ENCODE measurements around the gene TRIP12. TPM values are rescaled to one million over a fixed set of nuclear protein-coding genes. Genes with fewer than 3 reads are reported as not detected.
A peak's percentile ranks its signal among the peaks of the same experiment; 100 is the strongest.

TRIP12 gene
- total and polyA plus RNA-seq, 7 donors = 27.5 to 297 (median 224) TPM

- DNase-seq (no peak), ATAC-seq (no peak)
- WGBS, 3 donors = 78 to 82% (median 79%) methylated on average over 3 of the region's 3 CpGs
- H3K4me1 ChIP-seq = no peaks in the 10 kb centered on the region
- no peak overlapping the region for H3K27ac ChIP-seq
- intact Hi-C loops (cut with DNase I) = no loop called here
- no peak overlapping the region for H3K4me3 ChIP-seq
- no peaks in the 10 kb centered on the region for H3K27me3 ChIP-seq (ENCODE audit: insufficient read depth in 3 of 3, low read length in 2 of 3)
- peaks cover 7 to 100% of the 10 kb centered on the region in 2 donors for H3K36me3 ChIP-seq (ENCODE audit: insufficient read depth in 1 of 2, low read depth in 1 of 2)
- TF ChIP-seq, protein P1, sequence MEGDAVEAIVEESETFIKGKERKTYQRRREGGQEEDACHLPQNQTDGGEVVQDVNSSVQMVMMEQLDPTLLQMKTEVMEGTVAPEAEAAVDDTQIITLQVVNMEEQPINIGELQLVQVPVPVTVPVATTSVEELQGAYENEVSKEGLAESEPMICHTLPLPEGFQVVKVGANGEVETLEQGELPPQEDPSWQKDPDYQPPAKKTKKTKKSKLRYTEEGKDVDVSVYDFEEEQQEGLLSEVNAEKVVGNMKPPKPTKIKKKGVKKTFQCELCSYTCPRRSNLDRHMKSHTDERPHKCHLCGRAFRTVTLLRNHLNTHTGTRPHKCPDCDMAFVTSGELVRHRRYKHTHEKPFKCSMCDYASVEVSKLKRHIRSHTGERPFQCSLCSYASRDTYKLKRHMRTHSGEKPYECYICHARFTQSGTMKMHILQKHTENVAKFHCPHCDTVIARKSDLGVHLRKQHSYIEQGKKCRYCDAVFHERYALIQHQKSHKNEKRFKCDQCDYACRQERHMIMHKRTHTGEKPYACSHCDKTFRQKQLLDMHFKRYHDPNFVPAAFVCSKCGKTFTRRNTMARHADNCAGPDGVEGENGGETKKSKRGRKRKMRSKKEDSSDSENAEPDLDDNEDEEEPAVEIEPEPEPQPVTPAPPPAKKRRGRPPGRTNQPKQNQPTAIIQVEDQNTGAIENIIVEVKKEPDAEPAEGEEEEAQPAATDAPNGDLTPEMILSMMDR (IDR thresholded peaks at IDR 0.05) = no peak
- H3K9me3 ChIP-seq = no peaks in the 10 kb centered on the region
Observed at GRCh38 chr2:229810786-229811185, 111.0 kb downstream of the TRIP12 start.

GRCh38 chr2:229805559-229805958 is 116.2 kb downstream of the TRIP12 start:
- Histone ChIP-seq H3K36me3 (ENCODE audit: insufficient read depth in 1 of 2, low read depth in 1 of 2) (peaks cover 11 to 95% of the 10 kb centered on the region in 2 donors), H3K9me3 (no peaks in the 10 kb centered on the region), H3K27me3 (ENCODE audit: insufficient read depth in 3 of 3, low read length in 2 of 3) (no peaks in the 10 kb centered on the region), H3K4me3 (no peak overlapping the region), H3K27ac (no peak overlapping the region), H3K4me1 (peaks cover 6% of the 10 kb centered on the region)
- no peak for DNase-seq
- intact Hi-C loops (cut with DNase I) = loop anchor here (10.0 kb wide), 2 partner anchors 799 to 809 kb away; no protein-coding TSS in a partner anchor
- 80 to 94% (median 88%) methylated on average over 6 of the region's 6 CpGs for WGBS, 3 donors
- TF ChIP-seq, protein P1 (IDR thresholded peaks at IDR 0.05) = no peak
- ATAC-seq = no peak

- no peak overlapping the region for H3K27ac ChIP-seq
- WGBS, 3 donors = 71 to 75% (median 73%) methylated on average over 5 of the region's 5 CpGs
- no peak for DNase-seq
- TF ChIP-seq, protein P1 (IDR thresholded peaks at IDR 0.05) = no peak
- ATAC-seq = no peak
- H3K36me3 ChIP-seq (ENCODE audit: insufficient read depth in 1 of 2, low read depth in 1 of 2) = peaks cover 11 to 95% of the 10 kb centered on the region in 2 donors
- H3K4me3 ChIP-seq = no peak overlapping the region
- no peaks in the 10 kb centered on the region for H3K9me3 ChIP-seq
- no peaks in the 10 kb centered on the region for H3K27me3 ChIP-seq (ENCODE audit: insufficient read depth in 3 of 3, low read length in 2 of 3)
- peaks cover 9% of the 10 kb centered on the region for H3K4me1 ChIP-seq
- intact Hi-C loops (cut with DNase I) = loop anchor here (5.0 to 10.0 kb wide), 3 partner anchors 120 to 812 kb away; partner anchors contain the start of genes FBXO36 (in 1 of the 2) and TRIP12 (in 1 of the 2)
Observed at GRCh38 chr2:229802785-229803184, 119.0 kb downstream of the TRIP12 start.

DNA sequence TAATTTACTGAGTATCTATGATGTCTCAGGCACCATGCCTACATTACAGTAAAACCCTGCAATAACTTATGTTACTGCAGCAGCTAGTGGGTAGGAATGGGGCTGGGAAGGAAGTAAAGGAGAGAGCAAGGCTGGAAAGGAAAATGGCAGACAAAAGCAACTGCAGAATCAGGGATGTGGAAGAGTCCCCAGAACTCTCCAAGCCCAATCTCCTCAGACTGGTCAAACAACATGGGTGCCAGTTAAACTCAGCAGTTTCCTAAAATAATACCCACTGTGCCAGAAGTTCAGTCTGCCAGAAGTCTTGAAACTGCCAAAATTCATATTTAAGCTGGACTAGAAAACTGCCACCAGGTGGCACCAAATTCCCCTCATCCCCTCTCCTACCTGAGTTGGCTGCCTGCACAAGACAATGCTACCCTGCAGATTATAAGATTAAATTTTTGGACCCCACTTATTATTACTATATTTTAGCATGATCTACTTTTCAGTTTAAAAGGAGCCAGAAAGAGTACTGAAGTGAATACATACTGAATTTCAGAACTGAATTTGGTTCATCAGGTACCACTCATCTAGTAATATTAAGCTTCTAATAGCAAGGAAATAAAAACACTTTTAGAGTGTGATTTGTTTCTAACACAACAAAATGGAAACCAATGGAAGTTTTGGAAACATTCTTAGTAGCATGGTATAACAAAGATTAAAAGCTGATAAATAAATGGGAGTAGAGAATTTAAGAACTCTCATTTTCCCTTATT is 120.6 kb downstream of the TRIP12 start:
- intact Hi-C loops (cut with DNase I) = loop anchor here (2.0 to 10.0 kb wide), 4 partner anchors 118 to 814 kb away; partner anchors contain the start of genes FBXO36 (in 1 of the 2) and TRIP12 (in 1 of the 2)
- TF ChIP-seq, protein P1 (IDR thresholded peaks at IDR 0.05) = peak; percentile 78
- peak; percentile 34 to 59 for DNase-seq
- H3K4me1 ChIP-seq = peaks cover 9% of the 10 kb centered on the region
- no peak overlapping the region for H3K27ac ChIP-seq
- peak; percentile 51 to 86 (median 64) for ATAC-seq
- no peaks in the 10 kb centered on the region for H3K27me3 ChIP-seq (ENCODE audit: insufficient read depth in 3 of 3, low read length in 2 of 3)
- no peak overlapping the region for H3K4me3 ChIP-seq
- peaks cover 10 to 95% of the 10 kb centered on the region in 2 donors for H3K36me3 ChIP-seq (ENCODE audit: insufficient read depth in 1 of 2, low read depth in 1 of 2)
- H3K9me3 ChIP-seq = no peaks in the 10 kb centered on the region

All from psoas muscle (tissue), 8 donors.